ENCODE data around the gene NR2F1-AS1. TPM values are rescaled to one million over a fixed set of nuclear protein-coding genes. Genes with fewer than 3 reads are reported as not detected.

NR2F1-AS1 gene
- polyA plus RNA-seq, 2 of the 4 experiments (the other 2 are of a cell fraction) = 5.5 to 8.3 TPM

DNA sequence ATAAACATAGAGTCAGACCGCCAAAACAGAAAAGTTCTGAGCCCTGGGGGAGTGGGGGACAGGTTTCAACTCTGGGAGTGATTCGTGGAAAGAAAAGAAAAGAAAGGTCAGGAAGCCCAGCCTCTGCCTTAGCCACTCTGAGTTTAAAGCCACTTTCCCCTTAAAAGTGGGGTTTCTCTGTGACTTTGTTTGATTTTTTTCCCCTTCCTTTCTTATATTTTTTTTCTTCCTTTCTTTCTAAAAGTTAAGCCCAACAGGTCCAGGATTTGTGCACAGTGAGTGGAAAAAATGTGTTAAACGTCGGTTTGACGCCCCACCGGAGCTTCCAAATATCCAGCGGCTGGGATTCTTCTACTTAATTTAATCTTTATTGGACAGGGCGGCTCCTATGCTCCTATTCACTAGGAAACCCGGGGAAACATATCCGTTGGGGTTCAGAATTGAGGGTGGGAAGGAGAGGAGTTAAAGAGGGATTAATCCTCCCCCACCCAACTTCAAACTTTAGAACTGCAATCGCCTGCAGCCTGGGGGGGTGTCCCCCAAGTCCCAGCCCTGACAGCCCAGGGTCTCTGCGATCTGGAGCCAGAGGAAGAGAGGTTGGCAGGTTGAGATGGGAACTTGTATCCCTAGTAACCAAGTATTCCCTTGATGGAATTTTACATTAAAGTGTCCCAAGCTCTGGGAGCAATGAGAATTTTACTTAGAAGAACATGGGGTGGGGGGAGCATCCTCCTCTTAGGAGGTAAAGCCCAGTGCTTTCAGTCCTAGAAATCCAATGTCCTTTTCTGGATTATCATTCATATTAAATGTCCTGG, 6.3 kb downstream of the NR2F1-AS1 start:
- Histone ChIP-seq H3K4me1 (peaks cover 4% of the 10 kb centered on the region; the same call in 1 of the 3 replicates), H3K27ac (no peak overlapping the region), H3K9me3 (no peaks in the 10 kb centered on the region), H3K4me3 (no peak overlapping the region), H3K4me2 (no peak overlapping the region)
- ATAC-seq (no peak), DNase-seq (ENCODE audit: low read depth in 1 of 2, low spot score in 1 of 2) (no peak), FAIRE-seq (no peak)
- WGBS (ENCODE audit: missing lambda C conversion rate) = 83% methylated on average over 12 of the region's 12 CpGs
- POLR2A ChIA-PET = no interaction called here
- no peak for TF ChIP-seq MYC (IDR thresholded peaks at IDR 0.05; ENCODE audit: borderline replicate concordance, low read length)
- TF ChIP-seq, protein P1, sequence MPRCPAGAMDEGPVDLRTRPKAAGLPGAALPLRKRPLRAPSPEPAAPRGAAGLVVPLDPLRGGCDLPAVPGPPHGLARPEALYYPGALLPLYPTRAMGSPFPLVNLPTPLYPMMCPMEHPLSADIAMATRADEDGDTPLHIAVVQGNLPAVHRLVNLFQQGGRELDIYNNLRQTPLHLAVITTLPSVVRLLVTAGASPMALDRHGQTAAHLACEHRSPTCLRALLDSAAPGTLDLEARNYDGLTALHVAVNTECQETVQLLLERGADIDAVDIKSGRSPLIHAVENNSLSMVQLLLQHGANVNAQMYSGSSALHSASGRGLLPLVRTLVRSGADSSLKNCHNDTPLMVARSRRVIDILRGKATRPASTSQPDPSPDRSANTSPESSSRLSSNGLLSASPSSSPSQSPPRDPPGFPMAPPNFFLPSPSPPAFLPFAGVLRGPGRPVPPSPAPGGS (IDR thresholded peaks at IDR 0.05) = no peak
- TF ChIP-seq, protein P2, sequence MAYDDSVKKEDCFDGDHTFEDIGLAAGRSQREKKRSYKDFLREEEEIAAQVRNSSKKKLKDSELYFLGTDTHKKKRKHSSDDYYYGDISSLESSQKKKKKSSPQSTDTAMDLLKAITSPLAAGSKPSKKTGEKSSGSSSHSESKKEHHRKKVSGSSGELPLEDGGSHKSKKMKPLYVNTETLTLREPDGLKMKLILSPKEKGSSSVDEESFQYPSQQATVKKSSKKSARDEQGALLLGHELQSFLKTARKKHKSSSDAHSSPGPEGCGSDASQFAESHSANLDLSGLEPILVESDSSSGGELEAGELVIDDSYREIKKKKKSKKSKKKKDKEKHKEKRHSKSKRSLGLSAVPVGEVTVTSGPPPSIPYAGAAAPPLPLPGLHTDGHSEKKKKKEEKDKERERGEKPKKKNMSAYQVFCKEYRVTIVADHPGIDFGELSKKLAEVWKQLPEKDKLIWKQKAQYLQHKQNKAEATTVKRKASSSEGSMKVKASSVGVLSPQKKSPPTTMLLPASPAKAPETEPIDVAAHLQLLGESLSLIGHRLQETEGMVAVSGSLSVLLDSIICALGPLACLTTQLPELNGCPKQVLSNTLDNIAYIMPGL (CRISPR knock-in tag; IDR thresholded peaks at IDR 0.05; ENCODE audit: borderline replicate concordance) = no peak
- no peak for TF ChIP-seq FOSB (CRISPR knock-in tag; IDR thresholded peaks at IDR 0.05)
- TF ChIP-seq, protein P3, sequence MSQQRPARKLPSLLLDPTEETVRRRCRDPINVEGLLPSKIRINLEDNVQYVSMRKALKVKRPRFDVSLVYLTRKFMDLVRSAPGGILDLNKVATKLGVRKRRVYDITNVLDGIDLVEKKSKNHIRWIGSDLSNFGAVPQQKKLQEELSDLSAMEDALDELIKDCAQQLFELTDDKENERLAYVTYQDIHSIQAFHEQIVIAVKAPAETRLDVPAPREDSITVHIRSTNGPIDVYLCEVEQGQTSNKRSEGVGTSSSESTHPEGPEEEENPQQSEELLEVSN (IDR thresholded peaks at IDR 0.05; ENCODE audit: borderline replicate concordance, low read depth) = no peak
- TF ChIP-seq RFX5 (IDR thresholded peaks at IDR 0.05) = no peak
- TF ChIP-seq HEYL (CRISPR knock-in tag; IDR thresholded peaks at IDR 0.05) = no peak
- TF ChIP-seq RARB (CRISPR knock-in tag; IDR thresholded peaks at IDR 0.05) = no peak
- TF ChIP-seq EP300 (IDR thresholded peaks at IDR 0.05) = no peak
- no peak for TF ChIP-seq NR3C1 (IDR thresholded peaks at IDR 0.05)
- no peak for TF ChIP-seq ZFP36 (IDR thresholded peaks at IDR 0.05; ENCODE audit: borderline replicate concordance, partially characterized antibody)
- TF ChIP-seq KDM1A (IDR thresholded peaks at IDR 0.05; ENCODE audit: low read depth) = no peak
- TF ChIP-seq, protein P4, sequence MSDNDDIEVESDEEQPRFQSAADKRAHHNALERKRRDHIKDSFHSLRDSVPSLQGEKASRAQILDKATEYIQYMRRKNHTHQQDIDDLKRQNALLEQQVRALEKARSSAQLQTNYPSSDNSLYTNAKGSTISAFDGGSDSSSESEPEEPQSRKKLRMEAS (IDR thresholded peaks at IDR 0.05) = no peak
- CTCF ChIA-PET = interaction anchor here (0.6 kb wide), 1 partner anchor 174 kb away, joined by 3 read pairs; no protein-coding TSS in a partner anchor

DNA sequence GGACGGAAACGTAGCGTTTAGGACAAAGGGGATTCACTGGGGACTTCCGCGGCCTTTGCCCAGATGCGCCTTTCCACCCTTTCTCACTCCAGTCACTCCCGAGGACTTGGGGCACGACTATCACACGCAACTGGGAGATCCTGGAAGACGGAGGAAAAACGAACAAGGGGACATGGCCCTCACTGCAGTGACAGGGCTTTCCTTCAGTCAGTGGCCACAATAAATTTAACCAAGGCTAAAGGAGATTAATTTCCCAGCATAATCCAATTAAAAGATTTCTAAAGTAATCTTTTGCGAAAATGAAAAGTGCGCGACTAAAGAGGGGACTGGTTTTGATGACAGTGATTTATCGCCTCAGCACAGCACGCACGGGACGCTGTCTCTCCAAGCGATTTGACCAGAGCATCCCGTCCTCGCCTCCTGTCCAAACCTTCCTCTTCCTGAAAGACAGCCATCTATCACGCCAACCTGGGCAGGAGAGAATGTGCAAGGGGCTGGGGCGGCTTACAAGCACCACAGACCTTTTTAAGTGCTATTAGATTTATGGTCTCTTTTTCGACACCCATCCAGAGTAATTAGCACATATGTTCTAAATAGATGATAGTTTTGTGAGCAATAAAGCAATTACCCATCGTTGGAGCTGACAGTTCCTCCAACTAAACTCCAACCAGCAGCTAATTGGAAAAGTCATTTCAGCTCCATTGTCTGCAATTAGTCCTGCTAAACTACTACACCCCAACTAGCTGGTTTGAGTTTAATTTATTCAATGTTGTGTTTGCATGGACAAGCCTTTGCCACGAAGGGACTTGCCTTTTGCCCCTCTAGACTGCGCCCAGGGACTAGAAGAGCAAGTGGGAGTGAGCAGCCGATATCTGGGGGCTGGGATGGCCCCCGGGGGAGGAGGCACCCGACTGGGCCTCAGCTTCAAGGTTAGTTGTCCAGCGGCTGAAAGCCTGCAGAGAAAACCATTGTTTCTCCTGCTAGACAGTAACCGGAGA, 7.4 kb downstream of the NR2F1-AS1 start:
- DNase-seq (ENCODE audit: low read depth in 1 of 2, low spot score in 1 of 2) = no peak
- no peak for ATAC-seq
- H3K4me1 ChIP-seq = no peaks in the 10 kb centered on the region
- POLR2A ChIA-PET = no interaction called here
- no peaks in the 10 kb centered on the region for H3K9me3 ChIP-seq
- no peak for TF ChIP-seq RCOR1 (IDR thresholded peaks at IDR 0.05; ENCODE audit: low read depth, low read length)
- TF ChIP-seq CEBPB (IDR thresholded peaks at IDR 0.05) = no peak
- TF ChIP-seq, protein P3 (IDR thresholded peaks at IDR 0.05; ENCODE audit: borderline replicate concordance, low read depth) = no peak
- no peak for TF ChIP-seq HEYL (CRISPR knock-in tag; IDR thresholded peaks at IDR 0.05)
- no peak for TF ChIP-seq CBX2 (IDR thresholded peaks at IDR 0.05; ENCODE audit: borderline replicate concordance, low read depth)
- no peak for TF ChIP-seq RAD21 (conservative IDR thresholded peaks at IDR 0.05 in 1 of 2, IDR thresholded peaks at IDR 0.05 in 1 of 2)
- no peak for TF ChIP-seq FOSL2 (IDR thresholded peaks at IDR 0.05)
- TF ChIP-seq FOSL2 (CRISPR knock-in tag; IDR thresholded peaks at IDR 0.05) = no peak
- TF ChIP-seq ZC3H11A (IDR thresholded peaks at IDR 0.05) = no peak
- TF ChIP-seq TP53 (CRISPR knock-in tag; IDR thresholded peaks at IDR 0.05) = no peak
- TF ChIP-seq KDM5A (IDR thresholded peaks at IDR 0.05) = no peak
- no peak for TF ChIP-seq HOXB13 (CRISPR knock-in tag; IDR thresholded peaks at IDR 0.05; ENCODE audit: low read depth)
- TF ChIP-seq, protein P5, sequence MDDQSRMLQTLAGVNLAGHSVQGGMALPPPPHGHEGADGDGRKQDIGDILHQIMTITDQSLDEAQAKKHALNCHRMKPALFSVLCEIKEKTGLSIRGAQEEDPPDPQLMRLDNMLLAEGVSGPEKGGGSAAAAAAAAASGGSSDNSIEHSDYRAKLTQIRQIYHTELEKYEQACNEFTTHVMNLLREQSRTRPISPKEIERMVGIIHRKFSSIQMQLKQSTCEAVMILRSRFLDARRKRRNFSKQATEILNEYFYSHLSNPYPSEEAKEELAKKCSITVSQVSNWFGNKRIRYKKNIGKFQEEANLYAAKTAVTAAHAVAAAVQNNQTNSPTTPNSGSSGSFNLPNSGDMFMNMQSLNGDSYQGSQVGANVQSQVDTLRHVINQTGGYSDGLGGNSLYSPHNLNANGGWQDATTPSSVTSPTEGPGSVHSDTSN (IDR thresholded peaks at IDR 0.05) = no peak
- TF ChIP-seq, protein P6, sequence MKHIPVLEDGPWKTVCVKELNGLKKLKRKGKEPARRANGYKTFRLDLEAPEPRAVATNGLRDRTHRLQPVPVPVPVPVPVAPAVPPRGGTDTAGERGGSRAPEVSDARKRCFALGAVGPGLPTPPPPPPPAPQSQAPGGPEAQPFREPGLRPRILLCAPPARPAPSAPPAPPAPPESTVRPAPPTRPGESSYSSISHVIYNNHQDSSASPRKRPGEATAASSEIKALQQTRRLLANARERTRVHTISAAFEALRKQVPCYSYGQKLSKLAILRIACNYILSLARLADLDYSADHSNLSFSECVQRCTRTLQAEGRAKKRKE (CRISPR knock-in tag; IDR thresholded peaks at IDR 0.05; ENCODE audit: low read depth) = no peak
- TF ChIP-seq MYC (IDR thresholded peaks at IDR 0.05; ENCODE audit: borderline replicate concordance, low read length) = no peak
- no peak for TF ChIP-seq SREBF2 (IDR thresholded peaks at IDR 0.05)
- TF ChIP-seq BHLHE40 (IDR thresholded peaks at IDR 0.05; ENCODE audit: low read depth, low read length) = no peak
- WGBS (ENCODE audit: missing lambda C conversion rate) = 87% methylated on average over 32 of the region's 32 CpGs
- H3K27ac ChIP-seq = no peak overlapping the region
- FAIRE-seq = no peak
- CTCF ChIA-PET = interaction anchor here (0.6 kb wide), 1 partner anchor 175 kb away, joined by 3 read pairs; no protein-coding TSS in a partner anchor
- H3K4me3 ChIP-seq = no peak overlapping the region
- H3K4me2 ChIP-seq = no peak overlapping the region

Measured in A549 (cell line).